SK-N-SH treated with all-trans-retinoic acid at 6 μM for 48 hours (cell line): ENCODE results near the gene COL12A1.

ENCODE experiments used
- ATAC-seq: fragments of 200-7000 bp; cut with Tn5 transposase; 3 replicates; pipeline ENCODE4 v1.9.1; 2020; ENCODE audit warnings: mild to moderate bottlenecking, moderate library complexity
- ARNTL ChIP-seq: fragments of 450-650 bp; formaldehyde crosslinking; IDR thresholded peaks from 2 replicates; pipeline ENCODE4 v1.5.0; 2020; ENCODE audit warnings: low read depth, mild to moderate bottlenecking, moderate library complexity, borderline replicate concordance
- BACH2 ChIP-seq: fragments of 250-450 bp; sonication (Bioruptor Pico); IDR thresholded peaks from 2 replicates; pipeline ENCODE4 v1.9.0; 2021; ENCODE audit warnings: mild to moderate bottlenecking, borderline replicate concordance
- CSDC2 ChIP-seq: fragments of 250-450 bp; sonication (Bioruptor Pico); IDR thresholded peaks from 2 replicates; pipeline ENCODE4 v1.5.0; 2020; ENCODE audit warnings: mild to moderate bottlenecking, moderate library complexity
- ESRRG ChIP-seq: fragments of 250-450 bp; sonication (Bioruptor Pico); IDR thresholded peaks from 2 replicates; pipeline ENCODE4 v1.6.1; 2021; ENCODE audit warnings: mild to moderate bottlenecking
- ISL1 ChIP-seq: fragments of 250-450 bp; sonication (Bioruptor Pico); IDR thresholded peaks from 2 replicates; pipeline ENCODE4 v2.1.2; 2022; ENCODE audit warnings: mild to moderate bottlenecking, moderate library complexity
- OSR1 ChIP-seq: fragments of 250-450 bp; sonication (Bioruptor Pico); IDR thresholded peaks from 2 replicates; pipeline ENCODE4 v1.8.0; 2022; ENCODE audit warnings: moderate library complexity, mild to moderate bottlenecking, inconsistent platforms
- PPARA ChIP-seq: fragments of 250-450 bp; sonication (Bioruptor Pico); IDR thresholded peaks from 2 replicates; pipeline ENCODE4 v1.5.0; 2020; ENCODE audit warnings: mild to moderate bottlenecking, borderline replicate concordance
- RARB ChIP-seq: fragments of 250-450 bp; sonication (Bioruptor Pico); IDR thresholded peaks from 2 replicates; pipeline ENCODE4 v1.8.0; 2021; ENCODE audit warnings: mild to moderate bottlenecking, moderate library complexity
- SNAI2 ChIP-seq: fragments of 250-450 bp; sonication (Bioruptor Pico); IDR thresholded peaks from 2 replicates; pipeline ENCODE4 v1.5.0; 2020; ENCODE audit warnings: mild to moderate bottlenecking, moderate library complexity
- TCF4 ChIP-seq: fragments of 250-450 bp; sonication (Bioruptor Pico); IDR thresholded peaks from 2 replicates; pipeline ENCODE4 v1.8.0; 2021; ENCODE audit warnings: mild to moderate bottlenecking, moderate library complexity, borderline replicate concordance
- TOX ChIP-seq: fragments of 250-450 bp; sonication (Bioruptor Pico); IDR thresholded peaks from 2 replicates; pipeline ENCODE4 v1.8.0; 2021; ENCODE audit warnings: mild to moderate bottlenecking, moderate library complexity, borderline replicate concordance
- ZC3H10 ChIP-seq: fragments of 250-450 bp; sonication (Bioruptor Pico); IDR thresholded peaks from 2 replicates; pipeline ENCODE4 v1.5.1; 2021; ENCODE audit warnings: mild to moderate bottlenecking, moderate library complexity
- ZFP3 ChIP-seq: fragments of 250-450 bp; sonication (Bioruptor Pico); IDR thresholded peaks from 2 replicates; pipeline ENCODE4 v1.5.0; 2020; ENCODE audit warnings: mild to moderate bottlenecking, moderate library complexity
- ZFP30 ChIP-seq: fragments of 450-650 bp; formaldehyde crosslinking; IDR thresholded peaks from 2 replicates; pipeline ENCODE4 v1.5.0; 2022; ENCODE audit warnings: mild to moderate bottlenecking, moderate library complexity
- ZNF70 ChIP-seq: fragments of 450-650 bp; formaldehyde crosslinking; IDR thresholded peaks from 2 replicates; pipeline ENCODE4 v1.5.0; 2020; ENCODE audit warnings: mild to moderate bottlenecking, moderate library complexity
- ZNF8 ChIP-seq: fragments of 450-650 bp; formaldehyde crosslinking; IDR thresholded peaks from 2 replicates; pipeline ENCODE4 v1.5.0; 2020; ENCODE audit warnings: mild to moderate bottlenecking, moderate library complexity
- TF ChIP-seq, protein P1 (sequence below): fragments of 250-450 bp; sonication (Bioruptor Pico); IDR thresholded peaks from 2 replicates; pipeline ENCODE4 v1.8.0; 2020; ENCODE audit warnings: mild to moderate bottlenecking, moderate library complexity, borderline replicate concordance
- TF ChIP-seq, protein P2 (sequence below): fragments of 250-450 bp; sonication (Bioruptor Pico); IDR thresholded peaks from 2 replicates; pipeline ENCODE4 v1.5.0; 2020; ENCODE audit warnings: mild to moderate bottlenecking, moderate library complexity
- TF ChIP-seq, protein P3 (sequence below): fragments of 250-450 bp; sonication (Bioruptor Pico); IDR thresholded peaks from 2 replicates; pipeline ENCODE4 v1.5.1; 2021; ENCODE audit warnings: mild to moderate bottlenecking, moderate library complexity
- TF ChIP-seq, protein P4 (sequence below): fragments of 250-450 bp; sonication (Bioruptor Pico); IDR thresholded peaks from 2 replicates; pipeline ENCODE4 v1.5.1; 2020; ENCODE audit warnings: low read depth, mild to moderate bottlenecking, moderate library complexity

COL12A1 gene

DNA sequence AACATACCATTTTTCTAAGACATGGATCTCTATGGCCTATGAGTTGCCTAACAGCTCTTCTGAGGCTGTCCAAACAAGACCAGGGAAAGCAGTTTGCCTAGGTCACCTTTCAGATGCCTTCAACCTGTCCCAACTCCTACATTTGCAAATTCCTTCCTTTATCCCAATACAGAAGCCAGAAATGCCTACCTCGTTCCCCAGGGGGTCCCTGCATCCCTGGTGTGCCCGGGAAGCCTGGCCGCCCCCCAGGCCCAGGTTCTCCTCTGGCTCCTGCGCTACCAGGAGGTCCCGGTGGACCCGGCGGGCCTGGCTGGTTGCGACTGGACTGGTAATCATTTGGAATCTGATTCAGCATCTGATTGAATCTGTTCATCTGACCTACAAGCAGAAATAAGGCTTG, 115.9 kb downstream of the COL12A1 start:
- TF ChIP-seq CSDC2 (CRISPR knock-in tag) (no peak), ZFP3 (CRISPR knock-in tag) (no peak), ARNTL (no peak), ZNF8 (no peak), SNAI2 (no peak)
- TF ChIP-seq, protein P1, sequence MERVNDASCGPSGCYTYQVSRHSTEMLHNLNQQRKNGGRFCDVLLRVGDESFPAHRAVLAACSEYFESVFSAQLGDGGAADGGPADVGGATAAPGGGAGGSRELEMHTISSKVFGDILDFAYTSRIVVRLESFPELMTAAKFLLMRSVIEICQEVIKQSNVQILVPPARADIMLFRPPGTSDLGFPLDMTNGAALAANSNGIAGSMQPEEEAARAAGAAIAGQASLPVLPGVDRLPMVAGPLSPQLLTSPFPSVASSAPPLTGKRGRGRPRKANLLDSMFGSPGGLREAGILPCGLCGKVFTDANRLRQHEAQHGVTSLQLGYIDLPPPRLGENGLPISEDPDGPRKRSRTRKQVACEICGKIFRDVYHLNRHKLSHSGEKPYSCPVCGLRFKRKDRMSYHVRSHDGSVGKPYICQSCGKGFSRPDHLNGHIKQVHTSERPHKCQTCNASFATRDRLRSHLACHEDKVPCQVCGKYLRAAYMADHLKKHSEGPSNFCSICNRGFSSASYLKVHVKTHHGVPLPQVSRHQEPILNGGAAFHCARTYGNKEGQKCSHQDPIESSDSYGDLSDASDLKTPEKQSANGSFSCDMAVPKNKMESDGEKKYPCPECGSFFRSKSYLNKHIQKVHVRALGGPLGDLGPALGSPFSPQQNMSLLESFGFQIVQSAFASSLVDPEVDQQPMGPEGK: no peak
- TF ChIP-seq, protein P2, sequence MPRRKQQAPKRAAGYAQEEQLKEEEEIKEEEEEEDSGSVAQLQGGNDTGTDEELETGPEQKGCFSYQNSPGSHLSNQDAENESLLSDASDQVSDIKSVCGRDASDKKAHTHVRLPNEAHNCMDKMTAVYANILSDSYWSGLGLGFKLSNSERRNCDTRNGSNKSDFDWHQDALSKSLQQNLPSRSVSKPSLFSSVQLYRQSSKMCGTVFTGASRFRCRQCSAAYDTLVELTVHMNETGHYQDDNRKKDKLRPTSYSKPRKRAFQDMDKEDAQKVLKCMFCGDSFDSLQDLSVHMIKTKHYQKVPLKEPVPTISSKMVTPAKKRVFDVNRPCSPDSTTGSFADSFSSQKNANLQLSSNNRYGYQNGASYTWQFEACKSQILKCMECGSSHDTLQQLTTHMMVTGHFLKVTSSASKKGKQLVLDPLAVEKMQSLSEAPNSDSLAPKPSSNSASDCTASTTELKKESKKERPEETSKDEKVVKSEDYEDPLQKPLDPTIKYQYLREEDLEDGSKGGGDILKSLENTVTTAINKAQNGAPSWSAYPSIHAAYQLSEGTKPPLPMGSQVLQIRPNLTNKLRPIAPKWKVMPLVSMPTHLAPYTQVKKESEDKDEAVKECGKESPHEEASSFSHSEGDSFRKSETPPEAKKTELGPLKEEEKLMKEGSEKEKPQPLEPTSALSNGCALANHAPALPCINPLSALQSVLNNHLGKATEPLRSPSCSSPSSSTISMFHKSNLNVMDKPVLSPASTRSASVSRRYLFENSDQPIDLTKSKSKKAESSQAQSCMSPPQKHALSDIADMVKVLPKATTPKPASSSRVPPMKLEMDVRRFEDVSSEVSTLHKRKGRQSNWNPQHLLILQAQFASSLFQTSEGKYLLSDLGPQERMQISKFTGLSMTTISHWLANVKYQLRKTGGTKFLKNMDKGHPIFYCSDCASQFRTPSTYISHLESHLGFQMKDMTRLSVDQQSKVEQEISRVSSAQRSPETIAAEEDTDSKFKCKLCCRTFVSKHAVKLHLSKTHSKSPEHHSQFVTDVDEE (CRISPR knock-in tag): no peak
- ATAC-seq: no peak

DNA sequence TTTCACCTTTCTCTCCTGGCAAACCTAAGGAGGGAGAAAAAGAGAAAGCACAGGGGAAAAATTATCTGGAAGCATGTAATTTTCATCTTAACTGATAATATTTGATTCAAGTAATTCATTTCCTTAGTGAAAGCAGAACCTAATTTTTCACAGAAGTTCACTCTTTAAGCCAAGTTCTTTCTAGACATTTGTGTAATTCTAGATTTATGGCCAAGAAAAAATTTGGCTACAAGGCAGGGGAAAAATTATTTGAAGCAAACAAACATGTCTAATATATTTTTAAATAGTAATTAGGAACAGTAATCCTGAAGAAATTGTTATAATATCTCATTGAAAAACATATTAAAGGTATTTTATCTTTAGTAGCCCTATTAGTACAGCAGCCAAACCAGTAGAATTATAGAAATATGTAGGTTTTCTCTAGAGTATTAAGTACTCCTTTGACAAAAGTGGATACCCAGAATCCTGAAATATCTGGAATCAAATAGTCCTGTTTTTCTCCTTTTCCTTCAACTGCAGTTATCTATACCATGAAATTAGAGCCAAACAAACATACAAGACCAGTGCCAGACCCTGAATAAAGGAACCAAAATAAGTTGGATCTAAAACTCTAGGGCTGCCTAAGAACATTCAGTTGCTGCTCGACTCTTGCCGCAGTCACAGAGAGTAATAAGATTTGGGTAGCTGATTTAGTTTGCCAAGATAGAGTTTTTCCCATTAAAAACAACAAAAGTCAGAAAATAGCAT, 116.5 kb downstream of the COL12A1 start:
- no peak for ATAC-seq
- TF ChIP-seq, protein P3, sequence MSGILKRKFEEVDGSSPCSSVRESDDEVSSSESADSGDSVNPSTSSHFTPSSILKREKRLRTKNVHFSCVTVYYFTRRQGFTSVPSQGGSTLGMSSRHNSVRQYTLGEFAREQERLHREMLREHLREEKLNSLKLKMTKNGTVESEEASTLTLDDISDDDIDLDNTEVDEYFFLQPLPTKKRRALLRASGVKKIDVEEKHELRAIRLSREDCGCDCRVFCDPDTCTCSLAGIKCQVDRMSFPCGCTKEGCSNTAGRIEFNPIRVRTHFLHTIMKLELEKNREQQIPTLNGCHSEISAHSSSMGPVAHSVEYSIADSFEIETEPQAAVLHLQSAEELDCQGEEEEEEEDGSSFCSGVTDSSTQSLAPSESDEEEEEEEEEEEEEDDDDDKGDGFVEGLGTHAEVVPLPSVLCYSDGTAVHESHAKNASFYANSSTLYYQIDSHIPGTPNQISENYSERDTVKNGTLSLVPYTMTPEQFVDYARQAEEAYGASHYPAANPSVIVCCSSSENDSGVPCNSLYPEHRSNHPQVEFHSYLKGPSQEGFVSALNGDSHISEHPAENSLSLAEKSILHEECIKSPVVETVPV (CRISPR knock-in tag): no peak
- TF ChIP-seq TOX (CRISPR knock-in tag) (no peak), RARB (no peak), ZFP3 (CRISPR knock-in tag) (no peak), PPARA (no peak), BACH2 (CRISPR knock-in tag) (no peak), SNAI2 (no peak), TCF4 (CRISPR knock-in tag) (no peak), ISL1 (CRISPR knock-in tag) (no peak), ZC3H10 (CRISPR knock-in tag) (no peak), OSR1 (no peak), ZFP30 (CRISPR knock-in tag) (no peak), CSDC2 (CRISPR knock-in tag) (no peak)
- TF ChIP-seq, protein P2 (CRISPR knock-in tag): no peak
- TF ChIP-seq, protein P4, sequence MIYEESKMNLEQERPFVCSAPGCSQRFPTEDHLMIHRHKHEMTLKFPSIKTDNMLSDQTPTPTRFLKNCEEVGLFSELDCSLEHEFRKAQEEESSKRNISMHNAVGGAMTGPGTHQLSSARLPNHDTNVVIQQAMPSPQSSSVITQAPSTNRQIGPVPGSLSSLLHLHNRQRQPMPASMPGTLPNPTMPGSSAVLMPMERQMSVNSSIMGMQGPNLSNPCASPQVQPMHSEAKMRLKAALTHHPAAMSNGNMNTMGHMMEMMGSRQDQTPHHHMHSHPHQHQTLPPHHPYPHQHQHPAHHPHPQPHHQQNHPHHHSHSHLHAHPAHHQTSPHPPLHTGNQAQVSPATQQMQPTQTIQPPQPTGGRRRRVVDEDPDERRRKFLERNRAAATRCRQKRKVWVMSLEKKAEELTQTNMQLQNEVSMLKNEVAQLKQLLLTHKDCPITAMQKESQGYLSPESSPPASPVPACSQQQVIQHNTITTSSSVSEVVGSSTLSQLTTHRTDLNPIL (CRISPR knock-in tag): no peak

DNA sequence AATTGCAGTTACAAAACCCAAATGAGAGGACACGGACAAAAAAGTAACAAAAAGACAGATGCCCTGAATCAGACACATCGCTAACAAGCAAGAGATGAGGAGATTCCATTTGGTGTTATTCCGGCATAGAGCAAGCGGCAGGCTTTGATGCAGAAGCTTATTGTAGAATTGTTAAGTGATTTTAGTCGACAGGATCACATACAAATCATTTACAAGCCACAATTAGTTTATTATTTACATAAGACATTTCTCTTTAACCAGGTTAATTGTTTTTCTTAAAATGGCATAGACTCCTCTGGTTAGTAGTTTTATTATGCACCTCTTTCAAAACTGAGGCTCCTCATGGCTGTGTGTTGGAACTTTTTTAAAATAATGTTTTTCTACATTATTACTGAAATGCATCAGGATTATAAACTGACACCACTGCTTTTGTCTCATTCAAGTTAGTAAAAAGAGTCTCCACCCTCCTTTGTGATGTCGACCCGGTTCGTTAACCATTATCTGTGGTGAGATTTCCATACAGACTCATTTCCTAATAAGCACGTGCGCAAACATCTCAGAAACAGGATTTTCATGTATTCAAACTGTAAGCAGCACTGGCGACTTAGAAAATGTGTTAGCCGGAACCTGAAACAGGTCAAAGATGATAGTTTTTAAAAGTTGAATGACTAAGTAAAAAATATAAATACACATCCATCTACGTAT, 119.8 kb downstream of the COL12A1 start:
- ATAC-seq: no peak
- TF ChIP-seq ZNF70 (CRISPR knock-in tag) (no peak), SNAI2 (no peak), TCF4 (CRISPR knock-in tag) (no peak), ZFP3 (CRISPR knock-in tag) (no peak), TOX (CRISPR knock-in tag) (no peak), OSR1 (no peak), ESRRG (CRISPR knock-in tag) (no peak), BACH2 (CRISPR knock-in tag) (no peak), ISL1 (CRISPR knock-in tag) (no peak), ARNTL (no peak), CSDC2 (CRISPR knock-in tag) (no peak)
- TF ChIP-seq, protein P4 (CRISPR knock-in tag): no peak
- TF ChIP-seq, protein P1: no peak
